ENCODE measurements around the gene PTPRCAP.
"Not testable (repeated sequence)": the region's sequence is repeated elsewhere in the genome, so short reads cannot be mapped to it uniquely, and the experiment has no call there.

Gene PTPRCAP

GRCh38 chr11:67482275-67482826 lies 44.9 kb upstream of the PTPRCAP start:
- peak overlapping the region; percentile 71 for H3K27ac ChIP-seq
- no peak for TF ChIP-seq CTCF (IDR thresholded peaks at IDR 0.05)
- no peak for TF ChIP-seq ZFX (IDR thresholded peaks at IDR 0.05; ENCODE audit: borderline replicate concordance)

GRCh38 chr11:67477344-67478050 lies 40.0 kb upstream of the PTPRCAP start:
- not testable (repeated sequence) for H3K27ac ChIP-seq

- not testable (repeated sequence) for H3K27ac ChIP-seq
Measured at GRCh38 chr11:67476692-67477091, 39.2 kb upstream of the PTPRCAP start.

- TF ChIP-seq ZFX (IDR thresholded peaks at IDR 0.05; ENCODE audit: borderline replicate concordance) (no peak), CTCF (IDR thresholded peaks at IDR 0.05) (no peak)
- no peak overlapping the region for H3K27ac ChIP-seq
Measured at GRCh38 chr11:67472882-67473281, 35.4 kb upstream of the PTPRCAP start.

- no peak for TF ChIP-seq ZFX (IDR thresholded peaks at IDR 0.05; ENCODE audit: borderline replicate concordance)
- TF ChIP-seq CTCF (IDR thresholded peaks at IDR 0.05) = no peak
- no peak overlapping the region for H3K27ac ChIP-seq
Measured at GRCh38 chr11:67470337-67471002, 33.0 kb upstream of the PTPRCAP start.

GRCh38 chr11:67469508-67469811 lies 32.0 kb upstream of the PTPRCAP start:
- H3K27ac ChIP-seq = peak overlapping the region; percentile 98

GRCh38 chr11:67468759-67469507 lies 31.5 kb upstream of the PTPRCAP start, which contains the start of gene TMEM134:
TSS of gene TMEM134 (minus strand) at chr11:67469251. CDS start at chr11:67469192, 59 bp downstream.
- H3K27ac ChIP-seq = peak within 1 kb of the TSS; percentile 98
- no peak for TF ChIP-seq ZFX (IDR thresholded peaks at IDR 0.05; ENCODE audit: borderline replicate concordance)
- TF ChIP-seq CTCF (IDR thresholded peaks at IDR 0.05) = peak; percentile 72

More at GRCh38 chr11:67469508-67469811, 32.0 kb upstream of the PTPRCAP start:
- peak; percentile 40; the same call in 1 of the 2 replicates for TF ChIP-seq CTCF (IDR thresholded peaks at IDR 0.05)
- TF ChIP-seq ZFX (IDR thresholded peaks at IDR 0.05; ENCODE audit: borderline replicate concordance) = no peak

- peak overlapping the region; percentile 98 for H3K27ac ChIP-seq
- TF ChIP-seq CTCF (IDR thresholded peaks at IDR 0.05) = no peak
- no peak for TF ChIP-seq ZFX (IDR thresholded peaks at IDR 0.05; ENCODE audit: borderline replicate concordance)
Measured at GRCh38 chr11:67468456-67468758, 30.9 kb upstream of the PTPRCAP start.
